ENCODE measurements around the gene CYB561D2.

The CYB561D2 gene

GRCh38 chr3:50342813-50343633 is 7.6 kb upstream of the CYB561D2 start:
- no peak for DNase-seq

DNA sequence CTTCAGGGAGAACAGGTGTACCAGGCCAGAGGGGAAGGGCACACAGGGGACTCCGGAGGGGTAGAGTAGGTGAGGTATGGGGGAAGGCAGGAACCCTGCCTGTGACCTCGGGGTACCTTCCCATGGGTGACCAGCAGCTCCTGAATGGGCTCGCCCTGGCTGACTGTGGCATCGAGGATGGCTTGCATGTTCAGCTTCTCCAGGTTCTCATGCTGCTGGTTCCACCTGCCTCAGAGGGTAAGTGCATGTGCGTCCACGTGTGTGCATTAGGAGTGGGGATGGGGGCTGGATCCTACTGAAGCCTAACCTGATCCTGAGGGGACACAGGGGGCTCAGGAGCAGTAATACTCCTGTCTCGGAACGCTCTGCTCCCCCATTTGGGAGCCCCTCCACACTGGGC is 5.7 kb upstream of the CYB561D2 start:
- DNase-seq: no peak

DNA sequence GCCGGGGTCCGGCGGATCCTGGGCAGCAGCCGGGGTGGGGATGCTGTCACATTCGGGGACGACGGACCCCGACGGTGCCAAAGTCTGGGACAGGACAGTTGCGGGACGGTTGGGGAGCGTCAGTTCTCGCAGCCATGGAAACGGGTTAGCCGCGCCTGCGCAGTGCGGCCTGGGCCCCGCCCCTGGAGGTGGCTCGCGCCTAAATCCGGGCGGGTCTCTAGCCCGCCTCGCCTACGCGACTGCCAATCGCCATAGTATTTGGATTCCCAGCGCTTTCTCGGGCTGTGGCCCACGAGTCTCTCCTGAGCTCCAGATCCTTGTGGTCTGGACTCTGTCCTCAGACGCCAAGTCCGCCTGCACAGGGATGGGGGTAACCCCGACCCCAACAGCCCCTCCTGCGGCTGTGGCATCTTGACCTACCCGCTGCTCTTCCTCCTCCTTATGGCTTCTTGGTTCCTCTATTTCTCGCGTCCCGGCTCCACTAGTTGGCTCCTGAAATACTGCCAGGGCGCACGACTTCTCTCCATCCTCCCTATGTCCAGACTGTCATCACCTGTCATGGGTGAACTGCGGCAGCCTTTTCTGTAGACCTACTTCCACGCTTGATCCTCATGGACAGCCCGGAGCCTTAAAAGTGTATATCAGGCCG is 5.0 kb upstream of the CYB561D2 start, which contains the start of gene ZMYND10:
Gene ZMYND10, minus strand, starts transcription at position 147 of the 649 bp plus-strand sequence. CDS start 153 bp downstream, outside the sequence.
- DNase-seq: peak; percentile 79

DNA sequence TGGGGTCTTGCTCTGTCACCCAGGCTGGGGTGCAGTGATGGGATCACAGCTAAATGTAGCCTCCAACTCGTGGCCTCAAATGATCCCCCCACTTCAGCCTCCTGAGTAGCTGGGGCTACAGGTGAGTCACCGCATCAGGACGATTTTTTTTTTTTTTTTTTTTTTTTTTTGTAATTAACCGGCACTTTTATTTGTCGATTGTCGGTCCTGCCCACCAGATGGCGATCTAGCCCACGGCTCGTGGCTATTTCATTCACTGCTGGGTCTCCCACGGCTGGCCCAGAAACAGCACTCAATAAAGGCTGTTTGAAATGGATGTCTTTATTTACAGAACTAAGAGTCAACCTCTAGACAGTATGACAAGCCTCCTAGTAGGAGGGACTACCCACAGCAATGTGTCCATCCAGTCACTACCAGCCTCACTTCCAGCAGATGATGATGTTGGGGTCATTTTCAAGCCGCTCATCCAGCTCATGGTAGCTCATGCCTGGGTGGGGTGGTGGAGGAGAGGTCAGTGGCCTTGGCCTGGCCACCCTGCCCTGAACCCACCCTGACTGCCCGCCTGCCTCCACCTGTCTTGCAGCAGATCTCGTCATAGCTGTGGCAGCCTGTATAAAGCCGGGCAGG is 3.4 kb upstream of the CYB561D2 start:
- DNase-seq: peak; percentile 69

- peak; percentile 1 for DNase-seq
These were observed 492 bp upstream of the CYB561D2 start for GRCh38 chr3:50350213-50350526.

GRCh38 chr3:50351323-50351697 is 648 bp downstream of the CYB561D2 start:
- DNase-seq: no peak

DNA sequence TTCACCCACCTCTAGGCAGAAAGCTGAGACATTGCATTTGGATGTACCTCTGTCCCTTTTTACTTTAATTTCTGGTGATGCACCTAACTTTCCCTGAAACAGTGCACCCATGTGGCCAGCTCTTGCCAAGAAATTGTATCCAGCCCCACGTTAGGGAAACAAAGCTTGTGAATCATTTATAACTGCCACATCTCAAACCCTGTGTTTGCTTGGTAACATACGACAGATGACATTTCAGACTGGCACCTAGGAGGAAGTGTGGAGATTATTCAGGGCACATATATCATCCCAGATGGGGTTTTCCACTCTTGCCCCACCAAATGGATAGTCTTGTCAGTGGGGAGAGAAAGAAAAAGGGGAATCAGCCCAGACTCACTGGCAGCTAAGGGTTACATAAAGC is 2.1 kb downstream of the CYB561D2 start:
- peak; percentile 96 for DNase-seq

DNA sequence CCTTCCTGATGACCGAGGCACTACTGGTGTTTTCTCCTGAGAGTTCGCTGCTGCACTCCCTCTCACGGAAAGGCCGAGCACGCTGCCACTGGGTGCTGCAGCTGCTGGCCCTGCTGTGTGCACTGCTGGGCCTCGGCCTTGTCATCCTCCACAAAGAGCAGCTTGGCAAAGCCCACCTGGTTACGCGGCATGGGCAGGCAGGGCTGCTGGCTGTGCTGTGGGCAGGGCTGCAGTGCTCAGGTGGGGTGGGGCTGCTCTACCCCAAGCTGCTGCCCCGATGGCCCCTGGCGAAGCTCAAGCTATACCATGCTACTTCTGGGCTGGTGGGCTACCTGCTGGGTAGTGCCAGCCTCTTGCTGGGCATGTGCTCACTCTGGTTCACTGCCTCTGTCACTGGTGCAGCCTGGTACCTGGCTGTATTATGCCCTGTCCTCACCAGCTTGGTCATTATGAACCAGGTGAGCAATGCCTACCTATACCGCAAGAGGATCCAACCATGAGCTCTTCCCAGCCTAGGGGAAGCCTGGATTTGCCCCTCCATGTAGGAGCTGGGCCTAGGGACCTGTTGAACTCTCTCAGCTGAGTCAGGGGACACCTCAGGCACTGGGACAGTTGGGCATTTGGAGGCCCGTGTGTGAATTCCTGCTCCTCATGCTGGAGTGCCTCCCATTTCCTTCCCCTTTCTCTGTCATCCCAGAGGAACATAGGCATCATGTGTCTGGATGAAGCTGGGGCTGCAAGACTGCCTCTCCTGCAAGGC is 2.8 kb downstream of the CYB561D2 start:
- DNase-seq: no peak

GRCh38 chr3:50354186-50354764 is 3.6 kb downstream of the CYB561D2 start:
- DNase-seq: no peak

- DNase-seq: no peak
These were observed 4.2 kb downstream of the CYB561D2 start for GRCh38 chr3:50354850-50355249.

- DNase-seq: no peak
These were observed 5.3 kb downstream of the CYB561D2 start for GRCh38 chr3:50355829-50356552.

DNA sequence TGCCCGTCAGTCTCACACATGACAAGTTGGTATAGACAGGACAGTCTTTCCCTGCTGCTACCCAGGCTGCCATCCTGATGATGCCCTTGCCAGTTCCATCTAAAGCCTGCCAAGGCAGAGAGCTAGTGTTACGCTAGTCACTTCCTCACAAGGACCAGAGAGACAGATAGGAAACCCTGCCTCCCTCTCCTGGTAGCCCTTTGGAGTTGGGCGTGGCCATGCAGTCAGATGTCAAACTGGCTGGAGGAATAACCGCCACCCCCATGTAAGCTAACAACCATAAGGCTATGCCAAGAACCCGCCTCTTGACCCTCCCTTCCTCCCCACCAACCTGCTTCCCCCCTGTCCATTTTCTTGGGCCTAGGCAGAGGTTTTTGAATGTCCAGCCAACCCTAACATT is 5.9 kb downstream of the CYB561D2 start:
- DNase-seq: peak; percentile 71

DNA sequence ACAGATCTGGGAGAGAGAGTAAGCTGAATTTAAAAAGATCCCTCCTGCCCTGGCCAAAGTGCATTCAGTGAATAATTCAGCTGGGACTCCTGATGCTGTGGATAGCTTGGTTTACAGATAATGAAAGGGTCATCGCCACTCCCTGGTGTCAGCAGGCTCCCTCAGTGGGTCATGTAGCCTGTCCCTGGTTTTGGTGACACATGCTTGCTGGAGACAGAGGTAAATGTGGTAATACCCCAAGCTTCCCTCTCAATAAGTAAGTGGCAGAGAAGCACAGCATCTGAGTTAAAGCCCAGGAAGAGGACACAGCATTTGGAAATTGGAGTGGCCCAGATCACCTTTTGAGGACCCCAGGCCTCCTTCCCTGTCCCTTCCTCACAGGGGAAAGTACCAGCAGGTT is 6.8 kb downstream of the CYB561D2 start:
- peak; percentile 60 for DNase-seq

DNA sequence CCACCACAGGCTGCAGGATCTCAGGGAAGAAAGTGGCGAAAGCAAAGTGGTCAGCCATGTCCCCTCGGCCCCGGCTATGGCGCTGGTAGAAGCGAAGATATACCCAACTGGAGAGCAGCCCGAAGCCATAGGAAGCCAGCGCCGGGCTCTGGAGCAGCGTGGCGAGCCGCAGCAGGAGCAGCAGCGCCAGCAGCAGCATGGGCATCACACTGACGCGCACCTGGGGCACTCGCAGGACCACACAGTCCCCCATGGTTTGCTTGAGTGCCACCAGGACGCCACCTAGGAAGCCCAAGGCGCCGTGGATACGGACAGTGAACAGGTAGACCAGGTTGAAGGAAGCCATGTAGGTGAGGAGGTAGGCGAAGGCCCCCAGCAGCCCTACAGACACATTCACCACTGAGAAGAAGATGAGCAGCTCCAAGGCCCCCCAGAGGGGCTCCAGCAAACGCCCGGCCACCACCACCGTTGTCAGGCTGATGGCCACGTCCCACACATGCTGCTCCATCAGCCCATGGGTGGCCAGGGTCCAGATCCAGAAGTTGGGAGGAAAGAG is 7.8 kb downstream of the CYB561D2 start:
- DNase-seq: no peak

- DNase-seq: peak; percentile 98
These were observed 8.5 kb downstream of the CYB561D2 start, which contains the start of gene TMEM115 for GRCh38 chr3:50358911-50359759. Gene TMEM115 (minus strand): TSS chr3:50359521. CDS start chr3:50359063, 458 bp downstream.

DNA sequence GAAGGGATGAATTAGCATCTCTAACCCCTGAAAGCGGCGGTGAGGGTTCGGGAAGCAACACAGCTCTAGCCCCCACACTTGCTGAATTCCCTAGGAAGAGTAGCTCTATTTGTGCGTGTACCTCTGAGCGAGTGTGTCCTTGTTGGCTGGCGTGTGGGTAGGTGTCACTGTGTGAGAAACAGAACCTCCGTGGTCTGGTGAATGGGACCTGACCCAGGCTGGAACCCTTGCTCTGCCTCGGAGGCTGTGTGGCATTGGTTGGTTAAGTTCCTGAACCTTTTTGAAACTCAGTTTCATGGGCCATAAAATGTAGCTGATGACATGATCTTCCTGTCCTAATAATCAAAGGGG is 9.1 kb downstream of the CYB561D2 start:
- DNase-seq: no peak

- no peak for DNase-seq
These were observed 14.0 kb downstream of the CYB561D2 start for GRCh38 chr3:50364573-50365079.

GRCh38 chr3:50365080-50365841 is 14.6 kb downstream of the CYB561D2 start:
- DNase-seq: peak; percentile 65

GRCh38 chr3:50365842-50366220 is 15.2 kb downstream of the CYB561D2 start:
- no peak for DNase-seq
